HG03103 (cell line): ENCODE data around the gene FAM98C.
"Not testable (repeated sequence)": the region's sequence is repeated elsewhere in the genome, so short reads cannot be mapped to it uniquely, and the experiment has no call there.

Source experiments
- ATAC-seq: cut with Tn5 transposase; IDR thresholded peaks from one replicate; pipeline ENCODE4 v1.9.1; 2021; ENCODE audit warnings: low read depth; ENCODE audit not compliant: unreplicated experiment

FAM98C gene

GRCh38 chr19:38422438-38422837, 19.5 kb downstream of the FAM98C start:
- no peak for ATAC-seq

GRCh38 chr19:38424272-38424671, 21.4 kb downstream of the FAM98C start:
- no peak for ATAC-seq

GRCh38 chr19:38425222-38425809, 22.4 kb downstream of the FAM98C start:
- ATAC-seq = no peak

- no peak for ATAC-seq
Observed at GRCh38 chr19:38425810-38426466, 23.0 kb downstream of the FAM98C start, which contains the start of gene RASGRP4. TSS of gene RASGRP4 (minus strand) at chr19:38426219. CDS start at chr19:38426091, 128 bp downstream.

- not testable (repeated sequence) for ATAC-seq
Observed at GRCh38 chr19:38427035-38427677, 24.3 kb downstream of the FAM98C start.

GRCh38 chr19:38429055-38429810, 26.3 kb downstream of the FAM98C start:
- no peak for ATAC-seq

GRCh38 chr19:38429811-38430156, 26.9 kb downstream of the FAM98C start:
- no peak for ATAC-seq

GRCh38 chr19:38430931-38431330, 28.0 kb downstream of the FAM98C start:
- no peak for ATAC-seq

GRCh38 chr19:38433268-38433733, 30.4 kb downstream of the FAM98C start, which contains the start of gene RYR1:
TSS of gene RYR1 (plus strand) at chr19:38433691. CDS start at chr19:38433830, 139 bp downstream.
- ATAC-seq = no peak

GRCh38 chr19:38434549-38435051, 31.7 kb downstream of the FAM98C start:
- no peak for ATAC-seq

GRCh38 chr19:38437295-38437694, 34.4 kb downstream of the FAM98C start:
- ATAC-seq = no peak

GRCh38 chr19:38437917-38438316, 35.0 kb downstream of the FAM98C start:
- ATAC-seq = no peak

GRCh38 chr19:38440592-38440991, 37.7 kb downstream of the FAM98C start:
- no peak for ATAC-seq

GRCh38 chr19:38441657-38442348, 38.9 kb downstream of the FAM98C start:
- ATAC-seq = no peak

- no peak for ATAC-seq
Observed at GRCh38 chr19:38442736-38443135, 39.8 kb downstream of the FAM98C start.

GRCh38 chr19:38443458-38443999, 40.6 kb downstream of the FAM98C start:
- no peak for ATAC-seq

- no peak for ATAC-seq
Observed at GRCh38 chr19:38444026-38444425, 41.1 kb downstream of the FAM98C start.

- no peak for ATAC-seq
Observed at GRCh38 chr19:38445362-38445761, 42.5 kb downstream of the FAM98C start.

- ATAC-seq = no peak
Observed at GRCh38 chr19:38448225-38448624, 45.3 kb downstream of the FAM98C start.

GRCh38 chr19:38449518-38449917, 46.6 kb downstream of the FAM98C start:
- ATAC-seq = no peak
